Hematopoietic multipotent progenitor cell treated with erythropoietin and hydrocortisone succinate and interleukin-3 and kit ligand, for 15 days (in vitro differentiated cells): Measurements from ENCODE around the gene CDCP2.
"Not testable (repeated sequence)": the region's sequence is repeated elsewhere in the genome, so short reads cannot be mapped to it uniquely, and the experiment has no call there.

ENCODE experiments used
- DNase-seq: peaks from one replicate; pipeline ENCODE4 v3.0.0-alpha.2; 2015; ENCODE audit warnings: low spot score

The CDCP2 gene

GRCh38 chr1:54167422-54168139, 14.8 kb upstream of the CDCP2 start:
- no peak for DNase-seq

GRCh38 chr1:54166357-54166756, 13.6 kb upstream of the CDCP2 start:
- not testable (repeated sequence) for DNase-seq

- no peak for DNase-seq
Observed at GRCh38 chr1:54165146-54165545, 12.3 kb upstream of the CDCP2 start.

GRCh38 chr1:54163573-54163972, 10.8 kb upstream of the CDCP2 start:
- DNase-seq = no peak

GRCh38 chr1:54163051-54163450, 10.3 kb upstream of the CDCP2 start:
- no peak for DNase-seq

GRCh38 chr1:54161495-54162168, 8.8 kb upstream of the CDCP2 start:
- no peak for DNase-seq

- DNase-seq = no peak
Observed at GRCh38 chr1:54160351-54160750, 7.6 kb upstream of the CDCP2 start.

- DNase-seq = no peak
Observed at GRCh38 chr1:54159733-54160316, 7.0 kb upstream of the CDCP2 start.

- peak; percentile 10 for DNase-seq
Observed at GRCh38 chr1:54158071-54158470, 5.3 kb upstream of the CDCP2 start.

- peak; percentile 68 for DNase-seq
Observed at GRCh38 chr1:54157401-54157800, 4.6 kb upstream of the CDCP2 start.

GRCh38 chr1:54156986-54157385, 4.2 kb upstream of the CDCP2 start:
- DNase-seq = no peak

- DNase-seq = no peak
Observed at GRCh38 chr1:54156201-54156600, 3.4 kb upstream of the CDCP2 start.

GRCh38 chr1:54153535-54154439, 987 bp upstream of the CDCP2 start:
- no peak for DNase-seq

GRCh38 chr1:54151013-54151412, 1.8 kb downstream of the CDCP2 start:
- DNase-seq = no peak

- no peak for DNase-seq
Observed at GRCh38 chr1:54149734-54150133, 3.1 kb downstream of the CDCP2 start.

- DNase-seq = no peak
Observed at GRCh38 chr1:54144366-54144765, 8.4 kb downstream of the CDCP2 start.

- DNase-seq = no peak
Observed at GRCh38 chr1:54142146-54142900, 10.5 kb downstream of the CDCP2 start.

- no peak for DNase-seq
Observed at GRCh38 chr1:54139711-54140110, 13.1 kb downstream of the CDCP2 start.

- no peak for DNase-seq
Observed at GRCh38 chr1:54138994-54139393, 13.8 kb downstream of the CDCP2 start.

GRCh38 chr1:54137534-54138061, 15.2 kb downstream of the CDCP2 start:
- no peak for DNase-seq

- DNase-seq = no peak
Observed at GRCh38 chr1:54136963-54137533, 15.8 kb downstream of the CDCP2 start.
